HG02870 (cell line): ENCODE results near the gene NINJ2.
"Not testable (repeated sequence)": the region's sequence is repeated elsewhere in the genome, so short reads cannot be mapped to it uniquely, and the experiment has no call there.

Experiments
- ATAC-seq: cut with Tn5 transposase; IDR thresholded peaks from one replicate; pipeline ENCODE4 v1.9.1; 2021; ENCODE audit warnings: mild to moderate bottlenecking, moderate library complexity; ENCODE audit not compliant: unreplicated experiment

Gene NINJ2, protein sequence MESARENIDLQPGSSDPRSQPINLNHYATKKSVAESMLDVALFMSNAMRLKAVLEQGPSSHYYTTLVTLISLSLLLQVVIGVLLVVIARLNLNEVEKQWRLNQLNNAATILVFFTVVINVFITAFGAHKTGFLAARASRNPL

DNA sequence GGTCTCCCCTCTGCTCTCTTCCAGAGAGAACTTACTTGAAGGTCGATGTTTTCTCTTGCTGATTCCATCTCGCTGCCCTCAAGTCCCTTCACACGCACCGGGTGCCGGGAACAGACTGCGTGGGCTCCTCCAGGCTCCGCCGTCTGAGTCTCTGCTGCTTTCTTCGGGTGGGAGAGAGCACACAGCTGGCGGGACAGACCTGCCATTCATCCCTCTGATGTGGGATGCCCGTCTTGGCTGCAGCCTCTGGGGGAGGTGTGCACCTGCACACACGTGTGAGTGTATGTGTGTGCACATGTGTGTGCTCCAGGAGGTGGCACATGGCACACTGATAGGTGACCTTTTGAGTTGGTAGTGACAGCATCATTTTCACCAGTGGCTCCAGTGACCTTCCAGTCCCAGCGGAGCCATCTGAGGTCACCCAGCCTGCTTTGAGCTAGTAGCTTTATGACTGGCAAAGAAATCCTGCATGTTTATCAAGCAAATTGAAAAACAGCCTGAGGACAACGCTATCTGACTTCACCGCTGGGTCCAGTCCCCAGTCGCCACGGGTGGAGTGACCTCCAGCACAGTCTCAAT is at the start of gene NINJ2:
Gene NINJ2, minus strand, starts transcription at position 153 of the 579 bp plus-strand sequence. Its CDS starts 85 bp downstream, at position 68.
- ATAC-seq, result no peak

- ATAC-seq, result no peak
These were observed 49.1 kb upstream of the NINJ2 start for GRCh38 chr12:712172-712863.

DNA sequence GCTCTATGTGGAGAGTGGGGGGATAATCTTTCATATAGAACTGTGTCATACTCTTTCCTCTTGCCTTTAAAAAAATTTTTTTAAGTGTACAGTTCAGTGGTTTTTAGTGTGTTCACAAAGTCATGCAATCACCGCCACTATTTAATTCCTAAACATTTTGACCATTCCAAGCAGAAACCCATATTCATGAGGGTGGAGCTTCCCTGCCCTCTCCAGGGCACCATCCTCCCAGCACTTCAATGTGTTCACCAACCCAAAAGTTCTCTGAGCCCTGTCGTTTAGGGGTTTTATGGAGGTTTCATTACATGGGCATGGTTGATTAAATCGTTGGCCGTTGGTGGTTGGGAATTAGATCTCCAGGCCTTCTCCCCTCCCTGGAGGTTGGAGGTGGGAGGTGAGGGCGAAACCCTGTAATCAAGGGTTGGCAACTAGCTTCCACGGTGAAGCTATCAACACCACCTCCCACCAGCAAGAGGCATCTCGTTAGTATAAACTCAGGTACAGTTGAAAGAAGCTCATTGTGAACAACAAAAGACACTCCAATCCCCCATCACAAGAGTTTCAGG is 46.3 kb upstream of the NINJ2 start:
- ATAC-seq, result no peak

DNA sequence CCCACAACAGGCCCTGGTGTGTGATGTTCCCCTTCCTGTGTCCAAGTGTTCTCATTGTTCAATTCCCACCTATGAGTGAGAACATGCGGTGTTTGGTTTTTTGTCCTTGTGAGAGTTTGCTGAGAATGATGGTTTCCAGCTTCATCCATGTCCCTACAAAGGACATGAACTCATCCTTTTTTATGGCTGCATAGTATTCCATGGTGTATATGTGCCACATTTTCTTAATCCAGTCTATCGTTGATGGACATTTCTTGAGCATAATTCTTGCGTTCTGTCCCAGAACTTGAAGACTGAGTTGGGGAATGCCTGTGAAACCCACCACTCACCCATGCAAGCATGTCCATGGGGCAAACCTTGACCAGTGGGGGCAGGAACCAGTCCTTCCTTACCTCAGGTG is 44.8 kb upstream of the NINJ2 start:
- ATAC-seq, result not testable (repeated sequence)

- no peak for ATAC-seq
These were observed 41.4 kb upstream of the NINJ2 start for GRCh38 chr12:704516-705242.

- ATAC-seq, result no peak
These were observed 38.8 kb upstream of the NINJ2 start for GRCh38 chr12:701896-702539.

GRCh38 chr12:700016-700415 is 36.8 kb upstream of the NINJ2 start:
- ATAC-seq, result no peak

DNA sequence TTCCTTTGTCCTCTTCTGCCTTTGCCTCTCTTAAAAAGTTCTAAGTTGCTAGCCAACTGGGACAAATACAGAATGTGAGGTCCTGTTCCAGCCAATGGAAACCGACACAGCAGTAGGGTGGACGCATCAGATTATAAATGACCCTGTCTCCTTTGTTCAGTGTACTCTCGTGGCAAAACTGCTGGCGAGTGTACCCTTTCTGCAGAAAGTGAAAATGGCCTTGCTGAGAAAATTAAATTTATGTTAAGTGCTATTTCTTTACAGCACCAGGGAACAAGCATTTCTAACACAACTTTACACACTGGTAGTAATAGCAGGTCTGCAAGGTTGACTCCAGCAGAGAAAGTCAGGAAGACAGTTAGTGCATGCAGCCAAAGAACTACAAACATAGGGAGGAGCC is 35.0 kb upstream of the NINJ2 start:
- ATAC-seq, result not testable (repeated sequence)

- no peak for ATAC-seq
These were observed 34.2 kb upstream of the NINJ2 start for GRCh38 chr12:697481-697880.

DNA sequence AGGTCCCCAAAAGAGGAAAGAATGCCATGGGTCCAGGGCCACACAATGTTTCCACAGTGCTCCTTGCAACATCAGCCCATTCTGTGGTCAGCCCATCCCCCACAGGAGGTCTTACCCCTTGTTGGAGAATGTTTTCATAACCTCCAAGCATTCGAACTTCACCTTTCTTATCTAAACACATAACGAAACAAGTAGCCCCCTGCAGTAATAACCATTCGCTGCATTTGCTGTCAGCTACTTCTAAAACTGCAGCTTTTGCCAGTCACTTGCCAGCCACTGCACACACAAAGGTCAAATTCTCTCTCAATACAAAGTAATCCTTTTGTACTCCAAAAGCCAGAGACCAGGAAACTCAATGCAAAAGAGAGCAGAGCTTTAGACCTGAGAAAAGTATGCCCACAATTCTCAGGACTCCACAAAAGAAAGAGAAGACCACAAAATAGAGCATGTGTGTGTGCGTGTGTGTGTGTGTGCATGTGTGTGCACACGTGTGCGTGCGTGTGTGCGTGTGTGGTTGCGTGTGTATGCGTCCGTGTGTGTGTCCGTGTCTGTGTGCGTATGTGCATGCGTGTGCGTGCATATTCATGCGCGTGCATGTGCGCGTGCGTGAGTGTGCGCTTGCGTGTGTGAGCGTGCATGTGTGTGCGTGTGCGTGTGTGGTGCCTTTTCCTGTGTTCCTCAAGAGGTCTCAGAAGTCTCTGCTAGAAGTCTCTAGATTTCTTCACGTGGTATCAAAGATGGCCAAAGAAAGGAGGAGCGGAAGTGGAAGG is 31.7 kb upstream of the NINJ2 start:
- ATAC-seq, result no peak

DNA sequence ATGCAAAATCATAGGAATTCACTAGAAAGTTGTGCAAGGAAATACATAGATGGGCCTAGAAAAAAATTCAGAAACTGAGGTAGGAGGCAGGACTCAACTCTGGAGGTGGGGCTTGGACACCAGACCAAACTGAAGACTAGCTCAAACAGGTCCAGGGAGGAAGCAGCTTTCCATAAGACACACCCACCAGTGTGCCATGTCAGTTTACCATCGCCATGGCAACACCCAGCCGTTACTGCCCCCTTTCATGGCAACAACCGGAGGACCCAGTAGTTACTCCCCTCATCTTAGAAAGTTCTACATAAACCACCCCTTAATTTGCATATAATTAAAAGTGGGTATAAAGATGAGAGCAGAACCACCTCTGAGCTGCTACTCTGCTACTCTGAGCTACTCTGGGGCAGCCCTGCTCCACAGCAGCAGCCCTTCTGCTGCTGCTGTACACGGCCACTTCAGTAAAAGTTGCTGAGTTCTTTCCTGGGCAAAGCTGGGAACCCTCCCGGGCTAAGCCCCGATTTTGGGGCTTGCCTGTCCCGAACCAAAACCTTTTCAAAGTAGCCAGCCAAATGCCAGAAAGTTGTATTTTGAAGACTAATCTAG is 30.8 kb upstream of the NINJ2 start:
- no peak for ATAC-seq

GRCh38 chr12:692274-692673 is 29.0 kb upstream of the NINJ2 start:
- no peak for ATAC-seq

GRCh38 chr12:690466-690865 is 27.2 kb upstream of the NINJ2 start:
- no peak for ATAC-seq

GRCh38 chr12:685388-685787 is 22.1 kb upstream of the NINJ2 start:
- ATAC-seq, result peak; percentile 35

DNA sequence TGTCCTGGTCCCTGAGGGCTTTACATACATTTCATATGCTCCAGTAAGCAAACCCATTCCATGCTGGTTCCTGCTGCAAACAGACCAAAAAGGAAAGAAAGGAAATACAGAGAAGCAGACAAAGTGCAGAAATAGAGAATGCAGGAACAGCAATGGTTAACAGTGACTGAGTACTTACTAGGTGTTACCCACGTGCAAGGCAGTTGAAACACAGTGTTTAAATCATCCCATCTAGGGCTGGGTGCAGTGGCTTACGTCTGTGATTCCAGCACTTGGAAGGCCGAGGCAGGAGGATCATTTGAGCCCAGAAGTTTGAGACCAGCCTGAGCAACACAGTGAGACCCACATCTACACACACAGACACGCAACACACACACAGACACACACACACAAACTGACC is 21.2 kb upstream of the NINJ2 start:
- ATAC-seq, result no peak

DNA sequence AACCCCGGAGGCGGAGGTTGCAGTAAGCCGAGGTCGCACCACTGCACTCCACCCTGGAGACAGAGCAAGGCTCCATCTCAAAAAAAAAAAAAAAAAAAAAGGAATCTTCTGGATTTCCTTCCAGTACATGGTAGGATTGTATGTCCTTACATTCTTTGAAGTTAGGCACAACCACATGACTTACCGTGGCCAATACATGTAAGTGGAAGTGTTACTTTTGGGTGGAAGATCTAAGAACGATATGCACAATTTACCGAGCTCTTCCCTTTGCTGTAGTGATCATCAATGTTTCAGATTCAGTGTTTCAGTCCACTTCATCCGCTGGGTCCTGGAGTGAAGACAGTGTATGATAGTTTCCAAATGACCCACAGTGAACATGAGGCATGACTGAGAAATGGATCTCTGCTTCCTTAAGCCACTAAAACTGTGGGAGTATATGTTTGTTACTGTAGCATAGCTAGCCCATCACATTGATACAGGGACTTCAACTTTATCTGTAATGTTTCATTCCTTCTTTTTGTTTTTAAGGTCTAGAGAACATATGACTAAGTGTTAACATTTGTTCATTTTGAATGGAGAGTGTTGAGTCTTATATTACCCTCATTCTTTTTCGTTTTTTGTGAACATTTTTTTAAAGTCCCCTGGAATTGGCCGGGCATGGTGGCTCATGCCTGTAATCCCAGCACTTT is 18.5 kb upstream of the NINJ2 start:
- no peak for ATAC-seq

GRCh38 chr12:678747-679712 is 15.8 kb upstream of the NINJ2 start:
- ATAC-seq, result no peak

DNA sequence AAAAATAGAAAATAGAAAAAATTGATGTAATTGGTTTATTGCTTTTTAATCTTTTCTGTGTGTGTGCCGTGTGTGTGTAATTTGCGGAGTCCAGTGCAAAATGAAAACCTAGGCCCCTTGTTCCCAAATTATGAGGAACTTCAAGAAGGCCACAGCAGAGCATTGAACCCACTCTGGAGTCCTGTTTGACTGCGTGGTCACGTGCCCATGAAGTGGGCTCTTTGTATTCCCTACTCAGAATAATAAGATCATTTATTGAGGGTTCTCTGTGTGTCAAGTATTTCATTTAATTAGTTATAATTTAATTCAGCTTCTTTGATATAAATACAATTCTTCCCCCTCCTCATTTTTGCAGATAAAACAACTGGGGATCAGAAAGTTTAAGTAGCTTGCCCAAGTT is 12.3 kb upstream of the NINJ2 start:
- ATAC-seq, result no peak
